HepG2 (cell line): Measurements from ENCODE around the gene ENPP7. TPM values are rescaled to one million over a fixed set of nuclear protein-coding genes. Genes with fewer than 3 reads are reported as not detected.

Experiments used
- ARNT ChIP-seq: fragments of 450-650 bp; IDR thresholded peaks from 2 replicates; pipeline ENCODE4 v1.6.1; 2017
- ELF1 ChIP-seq: sonication (generic); formaldehyde crosslinking; IDR thresholded peaks from 2 replicates; pipeline ENCODE4 v1.4.0; 2020; ENCODE audit warnings: missing genetic modification reagents
- HNF4G ChIP-seq, 2 experiments: sonication (generic) in 1 of 2; formaldehyde crosslinking in 1 of 2; IDR thresholded peaks; 2 replicates each; pipeline versions ENCODE4 v1.4.0 to v1.6.1; 2011 to 2020; ENCODE audit warnings: borderline replicate concordance in 2 of 2, low read depth in 2 of 2, mild to moderate bottlenecking in 2 of 2, low read length in 1 of 2, missing genetic modification reagents in 1 of 2, moderate library complexity in 1 of 2
- HNRNPUL1 ChIP-seq: fragments of 200-400 bp; formaldehyde crosslinking; IDR thresholded peaks from 2 replicates; pipeline ENCODE4 v1.6.1; 2017; ENCODE audit warnings: low read depth, mild to moderate bottlenecking, low read length, moderate library complexity
- JARID2 ChIP-seq: sonication (generic); formaldehyde crosslinking; IDR thresholded peaks from 2 replicates; pipeline ENCODE4 v1.8.1; 2023; ENCODE audit warnings: missing genetic modification reagents, inconsistent platforms; ENCODE audit not compliant: insufficient replicate concordance
- NCOA1 ChIP-seq: sonication (generic); formaldehyde crosslinking; IDR thresholded peaks from 2 replicates; pipeline ENCODE4 v1.9.0; 2021; ENCODE audit warnings: missing genetic modification reagents
- NCOA2 ChIP-seq: sonication (generic); formaldehyde crosslinking; IDR thresholded peaks from 2 replicates; pipeline ENCODE4 v1.8.0; 2022; ENCODE audit warnings: inconsistent platforms
- NR1H2 ChIP-seq: sonication (generic); formaldehyde crosslinking; IDR thresholded peaks from 2 replicates; pipeline ENCODE4 v1.8.1; 2022; ENCODE audit warnings: low read depth, missing genetic modification reagents, borderline replicate concordance
- POLR2AphosphoS2 ChIP-seq: IDR thresholded peaks from 2 replicates; pipeline ENCODE4 v1.6.1; 2011; ENCODE audit warnings: low read depth, low read length, improper control_type of control experiment
- REPIN1 ChIP-seq: sonication (generic); formaldehyde crosslinking; IDR thresholded peaks from 2 replicates; pipeline ENCODE4 v1.8.0; 2022; ENCODE audit warnings: missing genetic modification reagents, low read depth, mild to moderate bottlenecking, borderline replicate concordance
- REXO4 ChIP-seq: sonication (generic); formaldehyde crosslinking; IDR thresholded peaks from 2 replicates; pipeline ENCODE4 v1.8.0; 2022; ENCODE audit warnings: missing genetic modification reagents, mild to moderate bottlenecking, borderline replicate concordance
- ZNF10 ChIP-seq: sonication (generic); formaldehyde crosslinking; IDR thresholded peaks from 2 replicates; pipeline ENCODE4 v1.4.0; 2020; ENCODE audit warnings: mild to moderate bottlenecking, low read depth, missing genetic modification reagents, borderline replicate concordance
- ZNF446 ChIP-seq: sonication (generic); formaldehyde crosslinking; IDR thresholded peaks from 2 replicates; pipeline ENCODE4 v1.5.0; 2020; ENCODE audit warnings: mild to moderate bottlenecking, missing genetic modification reagents
- ZNF496 ChIP-seq: sonication (generic); formaldehyde crosslinking; IDR thresholded peaks from 2 replicates; pipeline ENCODE4 v1.8.1; 2023; ENCODE audit warnings: mild to moderate bottlenecking, moderate library complexity, missing genetic modification reagents; ENCODE audit not compliant: insufficient replicate concordance
- ZNF660 ChIP-seq: sonication (generic); formaldehyde crosslinking; IDR thresholded peaks from 2 replicates; pipeline ENCODE4 v1.5.1; 2020; ENCODE audit warnings: mild to moderate bottlenecking, low read depth, missing genetic modification reagents, borderline replicate concordance
- ZNF709 ChIP-seq: sonication (generic); formaldehyde crosslinking; IDR thresholded peaks from 2 replicates; pipeline ENCODE4 v1.5.0; 2020; ENCODE audit warnings: mild to moderate bottlenecking, missing genetic modification reagents
- ZNF878 ChIP-seq: sonication (generic); formaldehyde crosslinking; IDR thresholded peaks from 2 replicates; pipeline ENCODE4 v1.8.1; 2023; ENCODE audit warnings: mild to moderate bottlenecking, missing genetic modification reagents, moderate library complexity
- polyA plus RNA-seq, 8 experiments: library from polyadenylated mRNA; depleted of rRNA in 3 of 8; stranded (reverse) in 7 of 8; unstranded in 1 of 8; fragments of >200 nt; fragmentation: Illumina TruSeq in 4 of 8; extraction: Trizol in 4 of 8; gene quantifications; 2 replicates each; pipeline versions ENCODE4 v1.2.1 to v1.2.3, GENCODE V29; 2011 to 2016; ENCODE audit warnings: low read depth in 4 of 8, missing spikeins in 1 of 8, mixed read lengths in 1 of 8; ENCODE audit not compliant: insufficient read depth in 1 of 8
- total RNA-seq, 5 experiments: library from RNA; depleted of rRNA; stranded (reverse); fragments of >200 nt; fragmentation: Illumina TruSeq; extraction: Trizol; gene quantifications; 2 replicates each; pipeline ENCODE4 v1.2.3, GENCODE V29; 2016; ENCODE audit warnings: low read depth in 1 of 5
- TF ChIP-seq, protein P1 (sequence below): sonication (generic); formaldehyde crosslinking; IDR thresholded peaks from 2 replicates; pipeline ENCODE4 v1.8.1; 2023; ENCODE audit warnings: missing genetic modification reagents, inconsistent platforms, borderline replicate concordance
- TF ChIP-seq, protein P2 (sequence below): IDR thresholded peaks from 2 replicates; pipeline ENCODE4 v1.6.1; 2016; ENCODE audit warnings: low read depth, missing genetic modification reagents, missing compliant biosample characterization
- TF ChIP-seq, protein P3 (sequence below): IDR thresholded peaks from 2 replicates; pipeline ENCODE4 v1.6.1; 2012; ENCODE audit warnings: low read depth, low read length, improper control_type of control experiment

Gene ENPP7
- total and polyA plus RNA-seq, 2 of the 13 experiments (the other 11 are each of a cell fraction or from before 2014, with no cell fraction given) = 1.1 to 2.2 TPM

DNA sequence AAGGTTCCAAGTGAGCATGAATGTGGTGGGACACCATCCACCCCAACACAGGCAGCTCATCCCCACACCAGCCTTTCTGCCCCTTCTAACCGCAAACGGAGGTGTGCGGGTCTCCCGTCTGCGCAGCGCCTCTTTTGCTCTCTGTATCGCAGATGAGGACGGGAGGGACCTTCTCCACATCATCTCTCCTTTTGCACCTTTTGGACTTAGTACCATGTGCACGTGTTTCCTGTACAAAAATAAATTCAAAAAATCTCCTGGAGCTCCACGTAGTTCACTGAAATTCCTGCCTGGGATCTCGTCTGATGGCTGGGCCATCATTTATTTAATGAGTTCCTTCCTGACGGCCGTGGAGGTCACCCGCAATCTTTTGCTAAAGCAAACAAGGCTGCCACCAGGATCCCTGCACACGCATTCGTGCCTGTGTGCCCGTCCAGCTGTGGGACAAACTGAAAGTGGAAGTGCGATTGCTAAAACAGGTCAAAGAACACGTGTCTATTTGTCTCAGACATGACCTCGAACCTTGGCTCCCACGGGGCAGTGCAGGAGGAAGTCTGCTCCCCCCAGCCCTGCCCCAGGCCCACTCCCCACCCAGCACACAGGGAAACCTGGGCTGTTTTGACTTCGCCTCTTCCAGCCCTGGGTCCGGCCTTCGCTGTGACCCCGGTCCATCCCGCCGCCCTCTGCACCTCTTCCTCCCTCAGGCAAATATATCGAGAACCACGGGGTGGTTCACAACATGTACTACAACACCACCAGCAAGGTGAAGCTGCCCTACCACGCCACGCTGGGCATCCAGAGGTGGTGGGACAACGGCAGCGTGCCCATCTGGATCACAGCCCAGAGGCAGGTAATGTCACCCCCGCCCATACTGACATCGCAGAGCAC lies 2.3 kb downstream of the ENPP7 start (continued):
- peak; percentile 62; the same call in 1 of the 2 replicates for TF ChIP-seq REPIN1
- TF ChIP-seq ARNT = no peak
- no peak for TF ChIP-seq ZNF878 (CRISPR knock-in tag)
- no peak for TF ChIP-seq ZNF496
- 0 out of 2 replicates have a peak, but pooled peaks have one; percentile 12 for TF ChIP-seq HNF4G (IDR thresholded peaks at IDR 0.05; ENCODE audit: borderline replicate concordance, low read depth, low read length)
- TF ChIP-seq HNF4G (CRISPR knock-in tag; IDR thresholded peaks at IDR 0.05; ENCODE audit: borderline replicate concordance, low read depth) = peak; percentile 72; the same call in 1 of the 2 replicates
- no peak for TF ChIP-seq HNRNPUL1
- peak; percentile 41; the same call in 1 of the 2 replicates for TF ChIP-seq NCOA2 (CRISPR knock-in tag)
- TF ChIP-seq, protein P1, sequence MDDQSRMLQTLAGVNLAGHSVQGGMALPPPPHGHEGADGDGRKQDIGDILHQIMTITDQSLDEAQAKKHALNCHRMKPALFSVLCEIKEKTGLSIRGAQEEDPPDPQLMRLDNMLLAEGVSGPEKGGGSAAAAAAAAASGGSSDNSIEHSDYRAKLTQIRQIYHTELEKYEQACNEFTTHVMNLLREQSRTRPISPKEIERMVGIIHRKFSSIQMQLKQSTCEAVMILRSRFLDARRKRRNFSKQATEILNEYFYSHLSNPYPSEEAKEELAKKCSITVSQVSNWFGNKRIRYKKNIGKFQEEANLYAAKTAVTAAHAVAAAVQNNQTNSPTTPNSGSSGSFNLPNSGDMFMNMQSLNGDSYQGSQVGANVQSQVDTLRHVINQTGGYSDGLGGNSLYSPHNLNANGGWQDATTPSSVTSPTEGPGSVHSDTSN (CRISPR knock-in tag) = no peak
- peak; percentile 37; the same call in 1 of the 2 replicates for TF ChIP-seq ZNF446 (CRISPR knock-in tag)
- TF ChIP-seq ZNF660 (CRISPR knock-in tag) = no peak
- TF ChIP-seq, protein P2, sequence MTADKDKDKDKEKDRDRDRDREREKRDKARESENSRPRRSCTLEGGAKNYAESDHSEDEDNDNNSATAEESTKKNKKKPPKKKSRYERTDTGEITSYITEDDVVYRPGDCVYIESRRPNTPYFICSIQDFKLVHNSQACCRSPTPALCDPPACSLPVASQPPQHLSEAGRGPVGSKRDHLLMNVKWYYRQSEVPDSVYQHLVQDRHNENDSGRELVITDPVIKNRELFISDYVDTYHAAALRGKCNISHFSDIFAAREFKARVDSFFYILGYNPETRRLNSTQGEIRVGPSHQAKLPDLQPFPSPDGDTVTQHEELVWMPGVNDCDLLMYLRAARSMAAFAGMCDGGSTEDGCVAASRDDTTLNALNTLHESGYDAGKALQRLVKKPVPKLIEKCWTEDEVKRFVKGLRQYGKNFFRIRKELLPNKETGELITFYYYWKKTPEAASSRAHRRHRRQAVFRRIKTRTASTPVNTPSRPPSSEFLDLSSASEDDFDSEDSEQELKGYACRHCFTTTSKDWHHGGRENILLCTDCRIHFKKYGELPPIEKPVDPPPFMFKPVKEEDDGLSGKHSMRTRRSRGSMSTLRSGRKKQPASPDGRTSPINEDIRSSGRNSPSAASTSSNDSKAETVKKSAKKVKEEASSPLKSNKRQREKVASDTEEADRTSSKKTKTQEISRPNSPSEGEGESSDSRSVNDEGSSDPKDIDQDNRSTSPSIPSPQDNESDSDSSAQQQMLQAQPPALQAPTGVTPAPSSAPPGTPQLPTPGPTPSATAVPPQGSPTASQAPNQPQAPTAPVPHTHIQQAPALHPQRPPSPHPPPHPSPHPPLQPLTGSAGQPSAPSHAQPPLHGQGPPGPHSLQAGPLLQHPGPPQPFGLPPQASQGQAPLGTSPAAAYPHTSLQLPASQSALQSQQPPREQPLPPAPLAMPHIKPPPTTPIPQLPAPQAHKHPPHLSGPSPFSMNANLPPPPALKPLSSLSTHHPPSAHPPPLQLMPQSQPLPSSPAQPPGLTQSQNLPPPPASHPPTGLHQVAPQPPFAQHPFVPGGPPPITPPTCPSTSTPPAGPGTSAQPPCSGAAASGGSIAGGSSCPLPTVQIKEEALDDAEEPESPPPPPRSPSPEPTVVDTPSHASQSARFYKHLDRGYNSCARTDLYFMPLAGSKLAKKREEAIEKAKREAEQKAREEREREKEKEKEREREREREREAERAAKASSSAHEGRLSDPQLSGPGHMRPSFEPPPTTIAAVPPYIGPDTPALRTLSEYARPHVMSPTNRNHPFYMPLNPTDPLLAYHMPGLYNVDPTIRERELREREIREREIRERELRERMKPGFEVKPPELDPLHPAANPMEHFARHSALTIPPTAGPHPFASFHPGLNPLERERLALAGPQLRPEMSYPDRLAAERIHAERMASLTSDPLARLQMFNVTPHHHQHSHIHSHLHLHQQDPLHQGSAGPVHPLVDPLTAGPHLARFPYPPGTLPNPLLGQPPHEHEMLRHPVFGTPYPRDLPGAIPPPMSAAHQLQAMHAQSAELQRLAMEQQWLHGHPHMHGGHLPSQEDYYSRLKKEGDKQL = no peak
- TF ChIP-seq ELF1 (CRISPR knock-in tag) = peak; percentile 6; the same call in 1 of the 2 replicates
- TF ChIP-seq NR1H2 = no peak
- 0 out of 2 replicates have a peak, but pooled peaks have one; percentile 45 for TF ChIP-seq NCOA1
- no peak for TF ChIP-seq REXO4 (CRISPR knock-in tag)
- TF ChIP-seq ZNF709 (CRISPR knock-in tag) = no peak; the same call in 1 of the 2 replicates
- no peak for TF ChIP-seq POLR2AphosphoS2
- TF ChIP-seq ZNF10 = no peak
- TF ChIP-seq, protein P3, sequence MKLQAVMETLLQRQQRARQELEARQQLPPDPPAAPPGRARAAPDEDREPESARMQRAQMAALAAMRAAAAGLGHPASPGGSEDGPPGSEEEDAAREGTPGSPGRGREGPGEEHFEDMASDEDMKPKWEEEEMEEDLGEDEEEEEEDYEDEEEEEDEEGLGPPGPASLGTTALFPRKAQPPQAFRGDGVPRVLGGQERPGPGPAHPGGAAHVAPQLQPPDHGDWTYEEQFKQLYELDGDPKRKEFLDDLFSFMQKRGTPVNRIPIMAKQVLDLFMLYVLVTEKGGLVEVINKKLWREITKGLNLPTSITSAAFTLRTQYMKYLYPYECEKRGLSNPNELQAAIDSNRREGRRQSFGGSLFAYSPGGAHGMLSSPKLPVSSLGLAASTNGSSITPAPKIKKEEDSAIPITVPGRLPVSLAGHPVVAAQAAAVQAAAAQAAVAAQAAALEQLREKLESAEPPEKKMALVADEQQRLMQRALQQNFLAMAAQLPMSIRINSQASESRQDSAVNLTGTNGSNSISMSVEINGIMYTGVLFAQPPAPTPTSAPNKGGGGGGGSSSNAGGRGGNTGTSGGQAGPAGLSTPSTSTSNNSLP = no peak
- no peak for TF ChIP-seq JARID2 (CRISPR knock-in tag)
